OCI-M2 (cell line): ENCODE results near the gene CHMP4A.

Experiments
- DNase-seq: peaks from one replicate; lab custom pipeline; 2025; ENCODE audit not compliant: unreplicated experiment; lab: John Stamatoyannopoulos, UW

Gene CHMP4A

GRCh38 chr14:24196071-24197055 lies 16.9 kb downstream of the CHMP4A start:
- no peak for DNase-seq

GRCh38 chr14:24195186-24196070 lies 17.9 kb downstream of the CHMP4A start, which contains the start of gene TM9SF1:
TM9SF1 (minus strand) TSS chr14:24195441; CDS start chr14:24195019, 422 bp downstream.
- peak; percentile 73 for DNase-seq

DNA sequence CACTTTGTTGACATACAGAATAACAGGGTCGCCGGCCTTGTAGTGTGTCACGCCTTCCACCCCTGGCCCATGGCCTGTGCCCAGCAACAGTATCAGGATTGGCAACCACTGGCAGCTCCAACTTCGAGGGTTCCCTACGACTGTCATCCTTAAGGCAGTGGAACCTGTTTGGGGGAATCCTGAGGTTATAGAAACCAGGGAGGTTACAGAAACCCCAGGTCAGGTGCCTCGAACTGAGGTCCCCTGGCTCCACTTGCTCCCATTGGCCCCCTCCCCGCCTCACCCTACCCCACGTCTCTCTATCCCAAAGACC lies 18.5 kb downstream of the CHMP4A start:
- DNase-seq, result no peak

DNA sequence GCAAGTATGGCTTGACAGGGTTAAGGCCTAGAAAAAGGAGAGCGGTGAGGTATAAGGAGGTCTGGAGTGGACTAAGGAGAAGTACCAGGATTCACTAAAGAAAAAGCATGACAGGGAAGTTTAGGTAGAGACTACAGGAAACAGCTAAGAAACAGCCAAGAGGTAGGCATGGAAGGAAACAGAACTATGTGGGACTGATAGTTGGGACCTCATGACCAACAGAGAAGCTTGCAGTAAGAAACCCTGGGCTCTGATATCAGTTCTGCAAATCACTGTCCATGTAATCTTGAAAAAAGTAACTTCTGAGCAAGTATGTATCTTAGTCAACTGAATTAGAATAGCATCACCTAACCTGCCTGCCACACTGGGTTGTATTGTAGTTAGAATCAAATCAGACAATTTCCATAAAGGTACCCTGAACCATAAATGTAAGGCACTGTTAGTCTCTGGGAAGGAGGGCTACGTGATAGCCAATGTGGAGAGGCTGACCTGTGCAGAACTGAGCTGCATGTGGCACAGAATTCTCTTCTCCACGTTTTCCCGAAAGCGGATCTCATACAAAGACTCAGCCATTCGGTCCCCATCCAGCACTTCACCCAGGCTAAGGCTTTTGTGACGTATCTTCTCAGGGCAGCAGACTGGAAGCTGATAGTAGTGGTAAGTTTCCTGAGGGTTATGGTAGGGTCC lies 19.0 kb downstream of the CHMP4A start:
- DNase-seq, result no peak

DNA sequence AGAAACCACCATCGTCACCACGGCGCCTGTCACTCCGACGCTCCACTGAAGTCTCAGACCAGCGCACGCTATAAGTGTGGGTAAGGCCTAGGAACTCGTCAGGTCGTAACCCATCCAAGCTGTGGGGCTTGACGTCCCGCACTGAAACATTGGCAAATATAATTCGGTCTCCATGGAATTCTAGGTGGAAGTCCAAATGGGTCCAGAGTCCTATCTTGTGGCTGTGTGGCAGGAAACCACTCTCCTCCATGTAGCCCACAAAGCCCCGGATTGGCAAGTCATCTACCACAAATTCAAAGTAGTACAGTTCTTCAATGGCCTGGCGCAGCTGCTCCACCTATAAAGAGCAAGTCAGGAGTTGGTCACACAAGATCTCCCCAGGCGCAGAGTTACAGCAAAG lies 20.4 kb downstream of the CHMP4A start:
- DNase-seq, result no peak

GRCh38 chr14:24190416-24190815 lies 22.9 kb downstream of the CHMP4A start:
- no peak for DNase-seq

DNA sequence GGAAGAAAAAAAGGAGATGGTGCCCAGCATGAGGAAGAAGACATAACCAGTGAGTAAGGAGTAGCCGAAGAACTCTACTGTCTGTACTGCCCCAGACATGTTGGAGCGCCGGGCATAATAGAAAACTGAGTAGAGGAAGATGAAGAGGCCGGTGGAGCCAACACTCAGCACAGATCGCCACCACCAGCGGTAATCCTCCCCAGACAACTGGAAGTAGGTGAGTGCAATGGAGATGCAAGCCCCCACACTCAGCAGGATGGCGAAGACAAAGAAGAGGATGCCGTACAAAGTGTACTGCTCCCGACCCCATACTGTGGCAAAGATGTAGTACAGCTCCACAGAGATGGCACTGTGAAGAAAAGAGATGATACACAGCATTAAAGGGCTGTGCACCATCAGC lies 23.8 kb downstream of the CHMP4A start:
- no peak for DNase-seq

DNA sequence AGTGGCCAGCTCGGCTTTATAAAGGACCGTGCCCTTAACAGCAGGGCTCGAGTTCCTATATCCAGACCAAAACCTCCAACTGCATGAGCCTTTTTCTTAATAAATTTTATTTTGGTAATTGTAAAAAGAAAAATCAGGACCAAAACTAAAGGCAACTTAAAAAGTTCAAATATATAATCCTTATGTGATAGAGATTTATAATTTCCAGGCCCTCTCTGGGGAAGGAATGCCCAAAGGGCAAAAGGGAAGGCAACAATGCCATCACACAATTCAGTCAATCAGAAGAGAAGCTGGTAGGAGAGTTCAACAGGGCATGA lies 24.3 kb downstream of the CHMP4A start:
- DNase-seq, result no peak

GRCh38 chr14:24188251-24189058 lies 24.8 kb downstream of the CHMP4A start, which contains the start of gene IPO4:
IPO4 (minus strand) TSS chr14:24188816; CDS start chr14:24188787, 29 bp downstream.
- peak; percentile 75 for DNase-seq

GRCh38 chr14:24187539-24187915 lies 25.8 kb downstream of the CHMP4A start:
- no peak for DNase-seq

DNA sequence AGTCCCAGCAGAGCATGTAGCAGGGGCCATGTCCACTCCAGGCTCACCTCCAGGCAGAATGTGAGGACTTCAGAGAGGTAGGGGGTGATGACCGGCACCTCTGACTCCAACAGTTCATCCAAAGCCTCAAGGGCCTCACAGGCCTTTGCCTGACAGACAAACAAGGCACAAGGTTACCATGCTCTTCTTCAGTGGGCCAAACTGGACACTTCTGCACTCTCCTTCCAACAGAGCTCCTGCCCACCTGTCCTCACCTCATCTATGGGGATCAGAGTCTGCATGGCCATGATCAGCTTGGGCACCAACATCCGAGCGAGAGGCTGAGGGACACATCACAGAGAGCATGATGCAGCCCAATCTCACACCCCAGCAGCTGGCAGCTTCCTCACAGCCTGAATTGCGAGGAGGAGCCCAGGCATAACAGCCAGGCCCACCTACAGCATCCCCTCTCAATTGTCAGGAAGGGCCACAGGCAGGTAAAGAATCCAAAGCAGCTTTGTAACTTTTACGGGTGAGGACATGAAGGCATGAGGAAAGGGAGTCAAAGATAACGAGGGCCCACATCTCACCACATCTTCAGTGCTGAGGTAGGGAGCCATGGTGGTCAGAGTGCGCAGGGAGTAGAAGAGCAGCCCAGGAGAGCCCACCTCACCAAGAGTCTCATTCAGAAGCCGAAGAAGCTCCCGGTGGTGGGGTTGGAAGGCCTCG lies 26.3 kb downstream of the CHMP4A start:
- no peak for DNase-seq

- no peak for DNase-seq
Observed at GRCh38 chr14:24185741-24186140, 27.5 kb downstream of the CHMP4A start.

GRCh38 chr14:24185026-24185425 lies 28.3 kb downstream of the CHMP4A start:
- DNase-seq, result no peak

DNA sequence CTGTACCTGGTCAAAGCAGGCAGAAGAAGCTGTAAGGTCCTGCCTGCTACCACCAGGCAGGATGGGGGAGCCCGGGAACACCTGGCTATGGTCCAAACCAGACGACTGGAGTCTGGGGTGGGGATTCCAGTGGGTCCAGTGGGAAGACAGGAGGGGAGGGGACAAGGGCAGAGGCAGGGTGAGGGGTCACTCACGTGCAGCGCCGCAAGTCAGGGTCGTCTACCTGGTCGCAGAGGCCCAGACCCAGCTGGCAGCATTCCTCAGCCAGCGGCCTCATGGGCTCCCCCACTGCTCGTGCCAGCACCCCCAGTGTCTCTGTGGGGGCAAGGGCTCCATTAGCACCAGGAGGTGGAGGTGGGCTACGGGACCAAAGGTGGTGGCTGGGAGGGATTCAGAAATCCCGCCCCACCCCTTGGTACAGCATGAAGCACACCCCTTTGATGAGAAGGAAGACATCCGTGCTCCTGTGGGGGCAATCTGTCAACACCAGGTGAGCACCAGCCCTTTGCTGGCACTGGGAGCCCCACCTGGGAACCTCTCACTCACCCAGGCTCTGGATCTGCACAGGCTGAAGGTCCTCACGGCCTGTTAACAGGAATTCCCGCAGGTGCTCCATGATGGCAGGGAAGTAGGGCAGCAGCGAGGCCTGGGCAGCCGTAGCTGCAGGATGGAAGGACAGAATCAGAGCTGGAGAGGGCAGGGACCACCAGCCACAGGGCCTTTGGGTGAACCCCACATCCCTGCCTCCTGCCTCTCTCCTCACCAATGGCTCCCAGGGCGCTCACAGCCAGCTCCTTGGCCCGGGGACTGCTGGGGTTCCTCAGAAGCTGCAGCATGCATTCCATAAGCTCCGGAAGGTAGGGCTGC lies 29.0 kb downstream of the CHMP4A start:
- DNase-seq, result no peak

DNA sequence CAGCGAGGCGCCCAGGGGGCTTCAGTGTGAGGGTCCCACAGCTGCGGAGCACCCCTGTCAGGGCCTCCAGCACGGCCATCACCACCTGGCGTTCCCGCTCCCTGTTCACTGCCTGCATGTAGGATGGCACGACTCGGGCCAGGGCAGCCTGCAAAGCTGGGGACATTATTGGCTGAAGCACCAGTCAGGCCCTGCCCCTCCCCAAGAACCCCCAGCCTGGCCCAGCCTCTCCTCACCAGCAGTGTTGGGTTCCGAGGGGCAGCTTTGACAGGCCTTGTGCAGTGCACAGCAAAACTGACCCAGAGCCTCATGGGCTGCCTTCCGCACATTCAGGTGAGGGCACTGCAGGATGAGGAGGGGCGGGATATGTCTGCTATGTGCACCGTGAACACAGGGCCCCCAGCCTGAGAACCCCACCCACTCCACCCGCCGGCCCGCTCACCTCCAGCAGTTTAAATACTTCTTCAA lies 30.2 kb downstream of the CHMP4A start:
- DNase-seq, result no peak

DNA sequence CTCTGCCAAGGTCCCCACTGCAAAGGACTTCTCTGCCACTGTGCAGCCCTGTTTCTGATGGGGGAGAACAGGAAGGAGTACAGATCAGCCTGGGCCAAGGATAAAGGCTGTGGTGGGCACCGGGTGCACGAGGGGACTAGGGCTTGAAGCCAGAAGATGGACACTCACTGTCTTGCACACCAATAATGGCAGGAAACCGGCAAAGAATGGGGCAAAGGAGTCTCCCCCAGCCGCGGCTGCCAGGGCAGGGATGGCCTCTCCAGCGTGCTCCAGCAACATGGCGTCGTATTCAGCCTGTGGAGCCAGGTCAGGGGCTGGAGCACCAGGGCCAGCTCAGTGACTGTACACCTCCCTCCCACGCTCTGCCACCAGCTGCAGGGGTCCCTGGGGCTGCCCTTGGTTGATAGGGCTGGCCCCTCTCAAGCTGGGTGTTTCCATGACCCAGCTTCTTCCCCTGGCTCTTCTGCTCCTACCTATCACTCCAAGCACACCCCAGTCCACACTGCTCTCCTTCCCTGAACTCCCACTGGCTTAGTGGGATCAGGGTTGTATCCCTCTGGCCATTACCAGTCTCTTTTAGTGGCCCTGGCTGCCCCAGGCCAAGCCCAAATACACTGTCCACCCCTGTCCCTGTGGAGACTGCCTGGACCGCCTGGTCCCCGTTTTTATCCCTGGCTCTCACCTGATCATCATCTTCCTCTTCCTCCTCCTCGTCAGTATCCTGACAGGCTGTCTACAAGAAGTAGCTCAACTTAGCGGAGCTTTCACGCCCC lies 31.0 kb downstream of the CHMP4A start:
- DNase-seq, result no peak

GRCh38 chr14:24181371-24182077 lies 31.8 kb downstream of the CHMP4A start:
- DNase-seq, result no peak
